Gastrocnemius medialis (tissue), 4 donors: ENCODE results near the gene IFT122.

Source experiments
- POLR2A ChIP-seq, 2 donors: fragments of 450-650 bp; IDR thresholded peaks; one replicate each; pipeline ENCODE4 v1.6.1; 2017; ENCODE audit warnings: antibody characterized with exemption in 2 of 2, mild to moderate bottlenecking in 2 of 2, moderate library complexity in 2 of 2
- TF ChIP-seq, protein P1 (sequence below), 5 experiments: fragments of 450-650 bp in 3 of 5; fragments of 200-600 bp in 2 of 5; sonication (generic) in 2 of 5; IDR thresholded peaks in 4 of 5; conservative IDR thresholded peaks in 1 of 5; 1 replicate in 4 of 5; 2 replicates in 1 of 5; pipeline ENCODE4 v1.5.1; 2016 to 2019; ENCODE audit warnings: antibody characterized with exemption in 5 of 5, mild to moderate bottlenecking in 3 of 5, moderate library complexity in 3 of 5

DNA sequence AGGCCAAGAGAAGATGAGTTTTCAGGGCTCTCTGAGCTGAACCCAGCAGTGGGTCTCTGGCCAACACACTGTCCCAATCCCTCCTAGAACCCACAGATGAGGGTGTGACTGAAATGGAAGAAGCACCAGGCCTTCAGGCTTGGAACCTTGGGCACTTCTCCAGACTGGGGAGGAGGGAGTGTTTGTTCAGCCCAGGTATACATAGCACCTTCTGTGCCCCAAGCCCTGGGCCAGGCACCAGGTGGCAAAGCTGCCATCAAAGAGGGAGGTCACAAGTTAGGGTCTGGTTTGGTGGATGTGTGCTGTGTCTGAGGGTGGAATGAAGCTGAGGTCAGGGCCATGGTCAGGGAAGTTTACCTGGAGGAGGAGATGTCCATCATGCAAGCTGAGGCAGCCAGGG lies 72.6 kb downstream of the IFT122 start:
- TF ChIP-seq POLR2A (IDR thresholded peaks at IDR 0.05): no peak
- TF ChIP-seq, protein P1, sequence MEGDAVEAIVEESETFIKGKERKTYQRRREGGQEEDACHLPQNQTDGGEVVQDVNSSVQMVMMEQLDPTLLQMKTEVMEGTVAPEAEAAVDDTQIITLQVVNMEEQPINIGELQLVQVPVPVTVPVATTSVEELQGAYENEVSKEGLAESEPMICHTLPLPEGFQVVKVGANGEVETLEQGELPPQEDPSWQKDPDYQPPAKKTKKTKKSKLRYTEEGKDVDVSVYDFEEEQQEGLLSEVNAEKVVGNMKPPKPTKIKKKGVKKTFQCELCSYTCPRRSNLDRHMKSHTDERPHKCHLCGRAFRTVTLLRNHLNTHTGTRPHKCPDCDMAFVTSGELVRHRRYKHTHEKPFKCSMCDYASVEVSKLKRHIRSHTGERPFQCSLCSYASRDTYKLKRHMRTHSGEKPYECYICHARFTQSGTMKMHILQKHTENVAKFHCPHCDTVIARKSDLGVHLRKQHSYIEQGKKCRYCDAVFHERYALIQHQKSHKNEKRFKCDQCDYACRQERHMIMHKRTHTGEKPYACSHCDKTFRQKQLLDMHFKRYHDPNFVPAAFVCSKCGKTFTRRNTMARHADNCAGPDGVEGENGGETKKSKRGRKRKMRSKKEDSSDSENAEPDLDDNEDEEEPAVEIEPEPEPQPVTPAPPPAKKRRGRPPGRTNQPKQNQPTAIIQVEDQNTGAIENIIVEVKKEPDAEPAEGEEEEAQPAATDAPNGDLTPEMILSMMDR (IDR thresholded peaks at IDR 0.05 in 4 of 5, conservative IDR thresholded peaks at IDR 0.05 in 1 of 5): no peak
